Activated T-cell treated with anti-CD3 and anti-CD28 coated beads for 48 hours (primary cell): Measurements from ENCODE around the gene TH.
A peak's percentile ranks its signal among the peaks of the same experiment; 100 is the strongest.

Source experiments
- DNase-seq: peaks from one replicate; pipeline ENCODE4 v3.0.0-alpha.2; 2020; ENCODE audit warnings: low read depth

The TH gene

GRCh38 chr11:2171591-2172003, at the start of gene TH:
TH (minus strand) TSS chr11:2171815; CDS start chr11:2171786, 29 bp downstream.
- no peak for DNase-seq

- DNase-seq: no peak
Observed at GRCh38 chr11:2221024-2221423, 49.4 kb upstream of the TH start.

- DNase-seq: no peak
Observed at GRCh38 chr11:2220173-2220771, 48.7 kb upstream of the TH start.

- no peak for DNase-seq
Observed at GRCh38 chr11:2219318-2220017, 47.9 kb upstream of the TH start.

- DNase-seq: no peak
Observed at GRCh38 chr11:2218031-2218633, 46.5 kb upstream of the TH start.

- DNase-seq: no peak
Observed at GRCh38 chr11:2217211-2218030, 45.8 kb upstream of the TH start.

- no peak for DNase-seq
Observed at GRCh38 chr11:2216400-2217064, 44.9 kb upstream of the TH start.

- DNase-seq: no peak
Observed at GRCh38 chr11:2215561-2216399, 44.2 kb upstream of the TH start.

GRCh38 chr11:2215230-2215560, 43.6 kb upstream of the TH start:
- DNase-seq: no peak

GRCh38 chr11:2214527-2215229, 43.1 kb upstream of the TH start:
- no peak for DNase-seq

GRCh38 chr11:2213890-2214526, 42.4 kb upstream of the TH start:
- no peak for DNase-seq

GRCh38 chr11:2213384-2213842, 41.8 kb upstream of the TH start:
- peak; percentile 23 for DNase-seq

- DNase-seq: no peak
Observed at GRCh38 chr11:2212411-2213251, 41.0 kb upstream of the TH start.

GRCh38 chr11:2211113-2211971, 39.7 kb upstream of the TH start:
- DNase-seq: no peak

- DNase-seq: no peak
Observed at GRCh38 chr11:2210366-2211112, 38.9 kb upstream of the TH start.

- DNase-seq: no peak
Observed at GRCh38 chr11:2209900-2210321, 38.3 kb upstream of the TH start.

GRCh38 chr11:2209370-2209801, 37.8 kb upstream of the TH start:
- no peak for DNase-seq
